Subcutaneous adipose tissue (tissue), 4 donors: ENCODE results near the gene INPP5A. TPM values are rescaled to one million over a fixed set of nuclear protein-coding genes. Genes with fewer than 3 reads are reported as not detected.

Experiments used
- CTCF ChIP-seq: fragments of 450-650 bp; IDR thresholded peaks from one replicate; pipeline ENCODE4 v1.5.1; 2016; ENCODE audit warnings: low read depth, mild to moderate bottlenecking, control low read depth, antibody characterized with exemption, moderate library complexity
- total RNA-seq, 4 donors: library from RNA; depleted of rRNA; stranded (reverse); fragments of >200 nt; gene quantifications; one replicate each; pipeline ENCODE4 v1.1.0, GENCODE V29; 2016

INPP5A gene
- total RNA-seq, 4 donors from 2014 or later, result 23.1 to 34.1 (median 31.6) TPM

GRCh38 chr10:132667342-132668047, 129.9 kb downstream of the INPP5A start:
- no peak for TF ChIP-seq CTCF

- TF ChIP-seq CTCF, result no peak
Measured at GRCh38 chr10:132668048-132668394, 130.4 kb downstream of the INPP5A start.

GRCh38 chr10:132669208-132669861, 131.7 kb downstream of the INPP5A start:
- TF ChIP-seq CTCF, result no peak

GRCh38 chr10:132670546-132671227, 133.1 kb downstream of the INPP5A start:
- no peak for TF ChIP-seq CTCF

GRCh38 chr10:132671228-132672154, 133.9 kb downstream of the INPP5A start:
- TF ChIP-seq CTCF, result no peak

GRCh38 chr10:132674311-132674710, 136.7 kb downstream of the INPP5A start:
- no peak for TF ChIP-seq CTCF
